GM19397 (cell line): ENCODE data around the gene PGAM4.
"Not testable (repeated sequence)": the region's sequence is repeated elsewhere in the genome, so short reads cannot be mapped to it uniquely, and the experiment has no call there.

Source experiments
- ATAC-seq: cut with Tn5 transposase; IDR thresholded peaks from one replicate; pipeline ENCODE4 v1.9.1; 2021; ENCODE audit warnings: mild to moderate bottlenecking, moderate library complexity; ENCODE audit not compliant: unreplicated experiment

The PGAM4 gene

GRCh38 chrX:77969538-77969937 is at the start of gene PGAM4:
PGAM4 (minus strand) TSS chrX:77969638; CDS start chrX:77969638, 0 bp downstream.
- ATAC-seq: no peak

GRCh38 chrX:78011846-78012245 is 42.4 kb upstream of the PGAM4 start:
- ATAC-seq: no peak

GRCh38 chrX:77979870-77980269 is 10.4 kb upstream of the PGAM4 start:
- no peak for ATAC-seq

GRCh38 chrX:77977518-77977917 is 8.1 kb upstream of the PGAM4 start:
- no peak for ATAC-seq

- ATAC-seq: no peak
Observed at GRCh38 chrX:77977095-77977494, 7.7 kb upstream of the PGAM4 start.

- ATAC-seq: no peak
Observed at GRCh38 chrX:77975755-77976154, 6.3 kb upstream of the PGAM4 start.

- ATAC-seq: no peak
Observed at GRCh38 chrX:77967631-77968030, 1.8 kb downstream of the PGAM4 start.

GRCh38 chrX:77966361-77966760 is 3.1 kb downstream of the PGAM4 start:
- ATAC-seq: no peak

GRCh38 chrX:77962068-77962902 is 7.2 kb downstream of the PGAM4 start:
- ATAC-seq: no peak

- no peak for ATAC-seq
Observed at GRCh38 chrX:77961063-77961462, 8.4 kb downstream of the PGAM4 start.

- ATAC-seq: no peak
Observed at GRCh38 chrX:77960567-77960966, 8.9 kb downstream of the PGAM4 start.

GRCh38 chrX:77953708-77954107 is 15.7 kb downstream of the PGAM4 start:
- ATAC-seq: no peak

- no peak for ATAC-seq
Observed at GRCh38 chrX:77953302-77953701, 16.1 kb downstream of the PGAM4 start.

- no peak for ATAC-seq
Observed at GRCh38 chrX:77952173-77952572, 17.3 kb downstream of the PGAM4 start.

- ATAC-seq: no peak
Observed at GRCh38 chrX:77949840-77950239, 19.6 kb downstream of the PGAM4 start.

- ATAC-seq: no peak
Observed at GRCh38 chrX:77946571-77946970, 22.9 kb downstream of the PGAM4 start.

GRCh38 chrX:77945910-77946545 is 23.4 kb downstream of the PGAM4 start:
- no peak for ATAC-seq

GRCh38 chrX:77945031-77945430 is 24.4 kb downstream of the PGAM4 start:
- ATAC-seq: not testable (repeated sequence)

- ATAC-seq: no peak
Observed at GRCh38 chrX:77938083-77938680, 31.3 kb downstream of the PGAM4 start.

- ATAC-seq: no peak
Observed at GRCh38 chrX:77937291-77937690, 32.1 kb downstream of the PGAM4 start.

GRCh38 chrX:77936299-77936698 is 33.1 kb downstream of the PGAM4 start:
- no peak for ATAC-seq

GRCh38 chrX:77935886-77936285 is 33.6 kb downstream of the PGAM4 start:
- ATAC-seq: no peak
